Gastrocnemius medialis (tissue), 4 donors: ENCODE measurements around the gene PAQR3. TPM values are rescaled to one million over a fixed set of nuclear protein-coding genes. Genes with fewer than 3 reads are reported as not detected.
A peak's percentile ranks its signal among the peaks of the same experiment; 100 is the strongest.

Experiments used
- ATAC-seq, 2 donors: fragments of 150-250 bp; one replicate each; pipeline ENCODE4 v1.9.1; 2016
- DNase-seq, 2 donors: peaks; one replicate each; pipeline ENCODE4 v3.0.0-alpha.2; 2019
- H3K27ac ChIP-seq, 4 donors: fragments of 200-600 bp; sonication (generic); 1 replicate in 1 of 4; 2 replicates in 3 of 4; pipeline ENCODE4 v1.5.1; 2016 to 2018; ENCODE audit warnings: mild to moderate bottlenecking in 2 of 4, moderate library complexity in 1 of 4
- H3K27me3 ChIP-seq, 3 donors: fragments of 200-600 bp; sonication (generic) in 2 of 3; 1 replicate in 1 of 3; 2 replicates in 2 of 3; pipeline versions ENCODE4 v1.5.1 to v1.6.0; 2016 to 2019; ENCODE audit warnings: mild to moderate bottlenecking in 1 of 3, moderate library complexity in 1 of 3
- H3K36me3 ChIP-seq, 2 donors: fragments of 200-600 bp; sonication (generic) in 1 of 2; one replicate each; pipeline ENCODE4 v1.5.1; 2017 to 2018
- H3K4me1 ChIP-seq, 2 donors: fragments of 200-600 bp; sonication (generic) in 1 of 2; one replicate each; pipeline ENCODE4 v1.5.1; 2016 to 2017; ENCODE audit warnings: mild to moderate bottlenecking in 2 of 2
- H3K4me3 ChIP-seq, 4 donors: fragments of 200-600 bp; sonication (generic) in 3 of 4; 1 replicate in 1 of 4; 2 replicates in 3 of 4; pipeline ENCODE4 v1.5.1; 2016 to 2019; ENCODE audit warnings: mild to moderate bottlenecking in 2 of 4
- H3K9me3 ChIP-seq, 3 donors: fragments of 200-600 bp; sonication (generic) in 2 of 3; 1 replicate in 1 of 3; 2 replicates in 2 of 3; pipeline ENCODE4 v1.5.1; 2016 to 2019
- POLR2A ChIP-seq, 2 donors: fragments of 450-650 bp; IDR thresholded peaks; one replicate each; pipeline ENCODE4 v1.6.1; 2017; ENCODE audit warnings: antibody characterized with exemption in 2 of 2, mild to moderate bottlenecking in 2 of 2, moderate library complexity in 2 of 2
- in situ Hi-C, 4 donors: fragments of 200-750 bp; cut with MboI; loops; one replicate each; pipeline versions ENCODE4 v1.15.0 to v1.8.0; 2017; ENCODE audit warnings: low sequenced_read_pairs in 4 of 4
- intact Hi-C: fragments of 100-400 bp; cut with DNase I; formaldehyde crosslinking; loops from one replicate; pipeline ENCODE4 v1.15.1; 2023; ENCODE audit warnings: low total_unique reads
- total RNA-seq, 4 donors: library from RNA; depleted of rRNA; stranded (reverse); fragments of >200 nt; gene quantifications; one replicate each; pipeline versions ENCODE4 v1.1.0 to v1.2.3, GENCODE V29; 2016
- TF ChIP-seq, protein P1 (sequence below), 5 experiments: fragments of 450-650 bp in 3 of 5; fragments of 200-600 bp in 2 of 5; sonication (generic) in 2 of 5; IDR thresholded peaks in 4 of 5; conservative IDR thresholded peaks in 1 of 5; 1 replicate in 4 of 5; 2 replicates in 1 of 5; pipeline ENCODE4 v1.5.1; 2016 to 2019; ENCODE audit warnings: antibody characterized with exemption in 5 of 5, mild to moderate bottlenecking in 3 of 5, moderate library complexity in 3 of 5

PAQR3 gene
- total RNA-seq, 4 donors from 2014 or later, result 4.2 to 12.4 (median 10.6) TPM

- in situ Hi-C loops (loop anchor here (10.0 to 25.0 kb wide), 3 partner anchors 618 to 1258 kb away; no protein-coding TSS in a partner anchor), intact Hi-C loops (no loop called here)
- peaks cover 0 to 2% of the 10 kb centered on the region in 2 donors for H3K4me1 ChIP-seq
Measured at GRCh38 chr4:78956975-78957374, 17.7 kb upstream of the PAQR3 start.

DNA sequence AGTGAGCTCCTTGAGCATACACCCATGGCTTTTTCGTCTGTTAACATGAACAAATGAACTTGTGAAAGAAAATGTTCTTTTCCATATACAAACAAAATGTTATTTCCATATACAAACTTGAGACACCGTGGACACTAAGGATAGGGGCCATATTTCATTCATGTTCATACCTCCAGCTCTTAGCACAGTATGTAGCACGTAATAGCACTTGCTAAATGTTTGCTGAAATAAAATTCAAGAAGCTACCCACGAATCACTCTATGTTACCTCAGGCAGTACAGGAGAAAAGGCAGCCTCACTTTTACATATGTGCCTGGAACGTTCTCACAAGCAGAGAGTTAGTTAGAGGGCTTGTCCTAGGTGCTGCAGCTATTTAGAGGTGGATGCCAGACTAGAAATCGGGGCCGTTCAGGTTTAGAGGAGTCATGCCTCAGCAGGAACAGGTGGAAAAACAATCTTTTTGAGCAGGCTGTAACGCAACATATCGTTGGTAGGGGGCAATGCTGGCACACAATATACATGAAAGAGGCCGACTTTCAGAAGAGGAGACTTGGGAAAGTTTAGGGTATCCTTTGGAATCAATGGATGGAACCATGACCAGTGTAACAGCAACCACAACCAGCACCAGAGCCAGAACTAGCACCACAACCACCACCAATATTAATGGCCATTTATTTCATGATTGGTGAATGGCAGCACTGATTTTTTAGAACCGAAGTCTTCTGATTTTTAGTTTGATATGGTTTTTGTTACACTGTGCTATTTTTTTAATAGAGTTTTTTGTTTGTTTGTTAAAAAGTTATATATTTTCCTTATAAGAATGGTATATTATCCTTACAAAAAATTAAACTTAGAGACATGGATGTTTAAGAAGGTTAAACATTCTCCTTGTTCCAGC is 14.8 kb upstream of the PAQR3 start:
- no peaks in the 10 kb centered on the region for H3K4me1 ChIP-seq
- in situ Hi-C loops (loop anchor here (10.0 to 25.0 kb wide), 3 partner anchors 621 to 1261 kb away; no protein-coding TSS in a partner anchor), intact Hi-C loops (loop anchor here (2.0 to 5.0 kb wide), 2 partner anchors 623 to 1261 kb away; no protein-coding TSS in a partner anchor)
- no peak overlapping the region for H3K27ac ChIP-seq
- no peaks in the 10 kb centered on the region for H3K36me3 ChIP-seq
- DNase-seq (no peak), ATAC-seq (no peak)
- TF ChIP-seq POLR2A (IDR thresholded peaks at IDR 0.05), result no peak
- TF ChIP-seq, protein P1, sequence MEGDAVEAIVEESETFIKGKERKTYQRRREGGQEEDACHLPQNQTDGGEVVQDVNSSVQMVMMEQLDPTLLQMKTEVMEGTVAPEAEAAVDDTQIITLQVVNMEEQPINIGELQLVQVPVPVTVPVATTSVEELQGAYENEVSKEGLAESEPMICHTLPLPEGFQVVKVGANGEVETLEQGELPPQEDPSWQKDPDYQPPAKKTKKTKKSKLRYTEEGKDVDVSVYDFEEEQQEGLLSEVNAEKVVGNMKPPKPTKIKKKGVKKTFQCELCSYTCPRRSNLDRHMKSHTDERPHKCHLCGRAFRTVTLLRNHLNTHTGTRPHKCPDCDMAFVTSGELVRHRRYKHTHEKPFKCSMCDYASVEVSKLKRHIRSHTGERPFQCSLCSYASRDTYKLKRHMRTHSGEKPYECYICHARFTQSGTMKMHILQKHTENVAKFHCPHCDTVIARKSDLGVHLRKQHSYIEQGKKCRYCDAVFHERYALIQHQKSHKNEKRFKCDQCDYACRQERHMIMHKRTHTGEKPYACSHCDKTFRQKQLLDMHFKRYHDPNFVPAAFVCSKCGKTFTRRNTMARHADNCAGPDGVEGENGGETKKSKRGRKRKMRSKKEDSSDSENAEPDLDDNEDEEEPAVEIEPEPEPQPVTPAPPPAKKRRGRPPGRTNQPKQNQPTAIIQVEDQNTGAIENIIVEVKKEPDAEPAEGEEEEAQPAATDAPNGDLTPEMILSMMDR (IDR thresholded peaks at IDR 0.05 in 4 of 5, conservative IDR thresholded peaks at IDR 0.05 in 1 of 5), result no peak
- no peaks in the 10 kb centered on the region for H3K27me3 ChIP-seq
- no peaks in the 10 kb centered on the region for H3K9me3 ChIP-seq
- no peak overlapping the region for H3K4me3 ChIP-seq

More at GRCh38 chr4:78956975-78957374, 17.7 kb upstream of the PAQR3 start:
- no peak overlapping the region for H3K4me3 ChIP-seq
- no peak for TF ChIP-seq POLR2A (IDR thresholded peaks at IDR 0.05)
- TF ChIP-seq, protein P1 (IDR thresholded peaks at IDR 0.05 in 4 of 5, conservative IDR thresholded peaks at IDR 0.05 in 1 of 5), result no peak
- ATAC-seq, result no peak
- no peaks in the 10 kb centered on the region for H3K27me3 ChIP-seq
- H3K27ac ChIP-seq, result no peak overlapping the region
- DNase-seq, result no peak
- no peaks in the 10 kb centered on the region for H3K36me3 ChIP-seq
- H3K9me3 ChIP-seq, result no peaks in the 10 kb centered on the region

GRCh38 chr4:78953231-78953630 is 14.0 kb upstream of the PAQR3 start:
- intact Hi-C loops, result loop anchor here (2.0 to 5.0 kb wide), 2 partner anchors 624 to 1262 kb away; no protein-coding TSS in a partner anchor
- no peak overlapping the region for H3K4me3 ChIP-seq
- in situ Hi-C loops, result loop anchor here (10.0 to 25.0 kb wide), 3 partner anchors 622 to 1262 kb away; no protein-coding TSS in a partner anchor
- ATAC-seq (peak; percentile 68 to 74), DNase-seq (peak; percentile 19 to 37)
- no peaks in the 10 kb centered on the region for H3K9me3 ChIP-seq
- no peaks in the 10 kb centered on the region for H3K27me3 ChIP-seq
- no peaks in the 10 kb centered on the region for H3K4me1 ChIP-seq
- H3K27ac ChIP-seq, result no peak overlapping the region
- H3K36me3 ChIP-seq, result no peaks in the 10 kb centered on the region
- TF ChIP-seq POLR2A (IDR thresholded peaks at IDR 0.05), result no peak
- TF ChIP-seq, protein P1 (IDR thresholded peaks at IDR 0.05 in 4 of 5, conservative IDR thresholded peaks at IDR 0.05 in 1 of 5), result no peak

GRCh38 chr4:78951862-78952472 is 12.7 kb upstream of the PAQR3 start:
- DNase-seq, result peak in 1 of 2 donors; percentile 13
- TF ChIP-seq, protein P1 (IDR thresholded peaks at IDR 0.05 in 4 of 5, conservative IDR thresholded peaks at IDR 0.05 in 1 of 5), result peak; percentile 54 to 69 (median 66)
- no peak for TF ChIP-seq POLR2A (IDR thresholded peaks at IDR 0.05)
- no peak overlapping the region for H3K27ac ChIP-seq
- no peaks in the 10 kb centered on the region for H3K4me1 ChIP-seq
- in situ Hi-C loops (loop anchor here (10.0 to 25.0 kb wide), 3 partner anchors 623 to 1263 kb away; no protein-coding TSS in a partner anchor), intact Hi-C loops (loop anchor here (2.0 to 5.0 kb wide), 2 partner anchors 625 to 1263 kb away; no protein-coding TSS in a partner anchor)
- no peaks in the 10 kb centered on the region for H3K36me3 ChIP-seq
- peak; percentile 78 for ATAC-seq
- H3K9me3 ChIP-seq, result no peaks in the 10 kb centered on the region
- no peaks in the 10 kb centered on the region for H3K27me3 ChIP-seq
- no peak overlapping the region for H3K4me3 ChIP-seq
